ENCODE results near the gene DCBLD1.
"Not testable (repeated sequence)": the region's sequence is repeated elsewhere in the genome, so short reads cannot be mapped to it uniquely, and the experiment has no call there.

DCBLD1 gene

DNA sequence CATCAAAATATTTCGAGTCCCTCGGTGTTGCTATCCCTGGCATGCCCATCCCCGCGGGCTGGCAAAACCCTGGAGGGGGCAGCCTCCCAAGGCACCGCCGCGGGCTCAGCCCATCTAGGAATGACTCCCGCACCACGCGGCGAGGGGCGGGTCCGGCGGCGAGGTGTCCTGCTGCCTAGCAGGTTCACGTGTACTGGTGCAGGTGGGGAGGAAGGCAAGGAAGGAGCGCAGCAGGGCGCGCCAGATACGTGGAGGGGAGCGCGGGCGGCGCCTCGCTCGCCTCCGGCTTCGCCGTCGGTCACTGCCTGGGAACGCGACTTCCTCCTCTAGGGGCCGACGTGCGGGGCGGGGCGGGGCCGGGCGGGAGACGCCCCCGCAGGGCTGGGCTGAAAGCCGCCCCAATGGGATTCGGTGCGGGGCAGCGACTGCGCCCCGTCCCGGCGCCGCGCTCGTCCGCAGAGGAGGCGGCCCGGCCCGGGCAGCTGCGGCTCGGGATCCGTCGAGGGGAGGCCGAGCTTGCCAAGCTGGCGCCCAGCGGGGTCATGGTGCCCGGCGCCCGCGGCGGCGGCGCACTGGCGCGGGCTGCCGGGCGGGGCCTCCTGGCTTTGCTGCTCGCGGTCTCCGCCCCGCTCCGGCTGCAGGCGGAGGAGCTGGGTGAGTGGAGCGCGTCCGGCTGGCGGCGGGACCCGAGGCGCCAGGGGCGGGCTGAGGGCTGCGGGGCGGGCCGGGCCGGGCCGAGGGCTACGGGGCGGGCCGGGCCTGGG is at the start of gene DCBLD1:
TSS of gene DCBLD1 (plus strand) at position 435 of the 764 bp plus-strand sequence. CDS start at position 543, 108 bp downstream.
- DNase-seq (ENCODE audit: low read depth in 2 of 3, low spot score in 2 of 3), result peak; percentile 4 to 35 (median 24)

- no peak for DNase-seq (ENCODE audit: low read depth in 2 of 3, low spot score in 2 of 3)
Observed at GRCh38 chr6:117440706-117441525, 41.6 kb upstream of the DCBLD1 start.

DNA sequence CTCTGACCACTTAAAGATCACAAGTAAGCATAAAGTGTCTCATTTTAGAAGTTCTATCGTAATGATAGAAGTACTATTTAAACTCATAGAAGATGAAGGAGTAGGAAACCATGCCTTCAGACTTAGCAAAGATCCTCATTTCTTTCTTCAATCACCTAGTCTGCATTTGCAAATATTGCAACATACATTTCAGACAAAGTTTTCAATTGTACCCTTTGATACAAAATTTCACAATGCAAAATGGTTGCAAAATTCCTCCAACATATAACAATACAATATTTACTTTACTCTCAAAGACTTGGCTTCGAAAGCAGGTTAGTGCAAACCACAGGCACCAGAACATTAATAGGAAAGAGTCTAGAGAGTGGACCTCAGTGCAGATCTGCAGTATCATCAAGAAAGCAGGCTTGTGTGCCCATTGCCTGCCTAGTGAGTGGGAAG is 40.6 kb upstream of the DCBLD1 start:
- DNase-seq (ENCODE audit: low read depth in 2 of 3, low spot score in 2 of 3), result no peak

- DNase-seq (ENCODE audit: low read depth in 2 of 3, low spot score in 2 of 3), result not testable (repeated sequence)
Observed at GRCh38 chr6:117442313-117442712, 40.2 kb upstream of the DCBLD1 start.

- no peak for DNase-seq (ENCODE audit: low read depth in 2 of 3, low spot score in 2 of 3)
Observed at GRCh38 chr6:117444600-117444999, 37.9 kb upstream of the DCBLD1 start.

DNA sequence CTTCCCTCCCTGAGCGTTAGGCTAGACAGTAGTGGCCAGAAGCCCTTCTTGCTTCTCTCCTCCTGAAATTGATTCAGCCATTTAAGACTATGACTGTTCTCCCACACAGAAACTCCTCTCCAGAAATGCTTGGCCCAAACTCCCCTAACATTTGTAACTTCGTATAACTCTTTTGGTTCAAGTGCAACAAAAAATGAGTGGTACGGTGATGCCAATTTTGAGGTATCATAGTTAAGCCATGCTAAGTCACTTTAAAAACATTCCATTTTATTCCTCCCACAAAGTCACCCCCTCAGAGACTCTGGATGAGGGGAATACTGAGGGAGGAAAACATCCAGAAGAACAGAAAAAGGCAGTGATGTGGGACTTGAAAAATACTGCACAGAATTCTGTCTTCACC is 35.6 kb upstream of the DCBLD1 start:
- no peak for DNase-seq (ENCODE audit: low read depth in 2 of 3, low spot score in 2 of 3)

DNA sequence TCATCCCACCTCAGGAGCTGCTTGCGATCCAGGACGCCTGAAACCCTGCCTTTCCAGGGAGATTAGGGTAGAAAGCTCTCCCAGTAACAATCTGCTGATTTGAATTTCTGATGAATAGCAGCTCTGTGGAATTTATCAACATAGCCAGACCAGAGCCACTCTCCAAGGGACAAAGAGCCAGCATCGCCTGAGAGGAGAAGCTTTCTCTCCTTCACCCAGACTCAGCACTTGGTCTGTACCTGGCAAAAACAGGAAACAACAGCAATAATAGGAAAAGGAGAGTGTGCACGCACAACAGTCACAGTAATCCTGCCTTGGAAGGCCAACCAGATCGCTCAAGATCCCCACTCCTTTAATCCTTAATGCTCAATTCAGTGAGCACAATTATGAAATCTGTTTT is 34.5 kb upstream of the DCBLD1 start:
- DNase-seq (ENCODE audit: low read depth in 2 of 3, low spot score in 2 of 3), result no peak

DNA sequence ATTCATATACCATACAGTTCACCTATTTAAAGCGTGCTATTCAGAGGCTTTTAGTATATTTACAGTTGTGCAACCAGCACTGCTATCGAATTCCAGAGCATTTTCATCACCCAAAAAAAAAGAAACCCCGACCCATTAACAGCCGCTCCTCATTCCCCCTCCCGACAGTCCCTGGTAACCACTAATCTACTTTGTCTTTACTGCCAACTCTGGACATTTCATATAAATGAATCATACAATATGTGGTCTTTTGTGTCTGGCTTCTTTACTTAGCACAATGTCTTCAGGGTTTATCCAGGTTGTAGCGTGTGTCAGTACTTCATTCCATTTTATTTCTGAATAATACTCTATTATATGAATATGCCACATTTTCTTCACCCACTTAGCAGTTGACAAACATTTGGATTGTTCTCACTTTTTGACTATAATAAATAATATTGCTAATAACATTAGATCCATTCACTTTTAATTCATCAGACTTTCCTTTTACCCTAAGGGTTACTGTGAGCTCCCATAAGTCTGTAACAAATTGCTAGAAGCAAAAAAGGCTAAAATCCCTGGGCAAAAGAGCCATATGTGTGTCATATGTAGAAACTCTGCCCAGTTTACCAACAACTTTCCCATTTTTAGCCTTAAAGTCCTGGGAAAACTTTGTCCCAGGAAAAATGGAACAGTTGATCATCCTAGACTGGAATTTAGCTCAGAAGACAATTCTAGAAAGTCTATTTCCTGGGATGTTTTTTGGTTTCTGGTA is 33.6 kb upstream of the DCBLD1 start:
- no peak for DNase-seq (ENCODE audit: low read depth in 2 of 3, low spot score in 2 of 3)

DNA sequence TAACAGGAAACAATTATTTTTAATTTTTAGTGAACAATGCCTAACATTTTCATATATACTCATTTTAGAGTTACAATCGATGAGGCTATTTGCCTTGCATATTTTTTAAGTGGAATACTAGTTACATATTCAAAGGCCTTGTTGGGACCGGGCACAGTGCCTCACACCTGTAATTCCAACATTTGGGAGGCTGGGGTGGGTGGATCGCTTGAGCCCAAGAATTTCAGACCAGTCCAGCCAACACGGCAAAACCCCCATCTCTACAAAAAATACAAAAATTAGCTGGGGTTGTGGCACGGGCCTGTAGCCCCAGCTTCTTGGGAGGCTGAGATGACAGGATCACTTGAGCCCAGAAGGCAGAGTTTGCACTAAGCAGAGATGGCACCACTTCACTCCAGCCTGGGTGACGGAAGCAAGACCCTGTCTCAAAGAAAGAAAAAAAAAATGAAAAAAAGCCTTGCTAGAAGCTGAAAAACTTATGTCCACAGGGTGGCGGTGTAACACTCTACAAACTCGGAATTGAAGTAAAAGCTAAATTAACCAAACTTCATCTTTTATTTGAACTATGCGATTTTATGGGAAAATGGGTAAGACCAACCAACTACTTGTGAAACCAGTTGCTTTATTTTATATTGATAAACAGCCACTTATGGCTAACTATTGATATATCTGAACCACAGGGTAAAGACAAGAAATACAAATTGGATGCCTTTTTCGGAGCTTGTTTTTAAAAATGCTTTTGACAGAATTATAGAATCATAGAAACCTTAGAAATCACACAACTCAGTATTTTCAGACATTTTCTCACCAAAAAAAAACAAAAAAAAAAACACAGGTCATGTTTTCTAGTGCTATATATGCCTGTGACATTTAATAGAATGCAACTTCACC is 32.7 kb upstream of the DCBLD1 start:
- peak in 1 of 3 experiments; percentile 7 for DNase-seq (ENCODE audit: low read depth in 2 of 3, low spot score in 2 of 3)

- DNase-seq (ENCODE audit: low read depth in 2 of 3, low spot score in 2 of 3), result no peak
Observed at GRCh38 chr6:117451671-117452070, 30.8 kb upstream of the DCBLD1 start.

- no peak for DNase-seq (ENCODE audit: low read depth in 2 of 3, low spot score in 2 of 3)
Observed at GRCh38 chr6:117456250-117456649, 26.2 kb upstream of the DCBLD1 start.

DNA sequence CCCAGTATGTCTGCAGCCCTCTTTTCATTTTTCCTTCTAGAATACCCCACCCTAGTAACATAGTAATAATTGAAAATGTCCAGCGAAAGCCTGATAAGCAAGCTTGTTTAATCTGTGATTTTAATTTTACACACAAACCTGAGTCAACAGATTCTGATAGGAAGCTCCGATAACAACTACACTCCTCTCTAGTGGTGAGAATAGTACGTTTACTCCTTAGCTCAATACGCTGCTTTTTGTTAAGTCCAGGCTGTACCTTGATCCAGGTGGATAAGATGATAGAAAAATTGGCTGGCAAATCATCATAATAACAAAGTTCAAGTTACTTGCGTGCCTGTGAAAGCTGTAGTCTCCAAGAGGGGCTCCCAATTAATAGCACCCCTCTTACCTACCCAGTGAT is 25.5 kb upstream of the DCBLD1 start:
- DNase-seq (ENCODE audit: low read depth in 2 of 3, low spot score in 2 of 3), result no peak

DNA sequence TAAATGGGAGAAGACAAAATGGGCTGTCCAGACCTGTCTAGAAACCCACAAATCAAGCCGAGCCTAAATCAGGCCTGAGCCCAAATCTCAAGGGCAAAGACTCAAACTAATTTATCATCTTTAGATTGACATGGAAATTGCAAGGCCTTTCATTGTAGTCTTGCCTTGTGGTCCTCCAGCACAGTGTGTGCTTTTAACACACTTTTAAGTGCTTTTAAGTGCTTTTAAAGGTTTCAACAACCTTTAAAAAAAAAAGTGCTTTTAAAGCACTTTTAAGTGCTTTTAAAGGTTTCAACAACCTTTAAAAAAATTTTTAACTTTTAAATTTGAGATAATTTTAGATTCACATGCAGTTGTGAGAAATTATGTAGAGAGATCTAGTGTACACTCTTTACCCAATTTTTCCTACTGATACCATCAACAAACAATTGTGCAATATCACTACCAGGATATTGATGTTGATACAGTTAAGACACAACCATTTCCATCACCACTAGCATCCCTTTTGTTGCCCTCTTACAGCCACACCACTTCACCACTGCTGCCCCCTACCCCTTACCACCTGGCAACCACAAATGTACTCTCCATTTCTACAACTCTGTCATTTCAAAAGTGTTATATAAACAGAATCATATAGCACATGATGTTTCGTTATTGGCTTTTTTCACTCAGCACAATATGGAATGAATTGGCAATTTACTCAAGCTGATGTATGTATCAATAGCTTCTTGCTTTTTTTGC is 23.1 kb upstream of the DCBLD1 start:
- DNase-seq (ENCODE audit: low read depth in 2 of 3, low spot score in 2 of 3), result no peak

DNA sequence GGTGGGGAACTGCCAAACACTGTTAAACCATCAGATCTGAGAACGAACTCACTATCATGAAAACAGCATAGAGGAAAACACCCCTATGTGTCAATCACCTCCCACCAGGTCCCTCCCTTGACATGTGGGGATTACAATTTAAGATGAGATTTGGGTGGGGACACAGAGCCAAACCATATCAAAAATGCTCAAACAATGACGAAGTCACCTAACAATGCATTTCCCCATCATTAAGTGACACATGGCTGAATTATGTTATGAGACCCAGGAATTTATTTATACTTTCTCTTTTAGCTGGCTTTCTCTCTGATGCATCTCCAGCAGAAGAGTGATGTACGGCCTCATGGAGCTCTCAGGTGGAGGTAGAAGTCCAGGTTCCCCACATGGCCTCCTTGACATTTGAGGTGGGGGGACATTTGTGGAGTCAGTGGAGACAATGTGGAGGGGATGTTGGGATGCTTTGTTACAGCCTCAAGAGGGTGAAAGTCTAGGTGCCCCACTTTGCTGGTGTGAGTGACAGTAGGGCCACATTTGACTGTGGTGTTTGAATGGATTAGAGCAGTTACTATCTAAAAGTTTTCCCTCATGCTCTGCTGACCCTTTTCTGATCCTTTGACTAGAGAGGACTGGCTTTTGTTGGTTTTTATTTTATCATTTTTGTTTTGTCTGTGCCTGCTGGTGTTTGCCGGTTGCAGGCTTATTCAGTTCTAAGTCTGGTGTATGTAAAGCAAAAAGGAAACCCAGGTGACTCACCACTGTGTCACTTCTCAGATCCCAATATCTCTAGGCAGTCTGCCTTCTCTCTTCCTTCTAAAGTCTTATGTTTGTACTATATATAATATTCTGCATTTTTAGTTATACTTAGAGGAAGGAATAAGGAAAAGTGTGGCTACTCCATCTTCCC is 18.5 kb upstream of the DCBLD1 start:
- no peak for DNase-seq (ENCODE audit: low read depth in 2 of 3, low spot score in 2 of 3)

- DNase-seq (ENCODE audit: low read depth in 2 of 3, low spot score in 2 of 3), result no peak
Observed at GRCh38 chr6:117464700-117465099, 17.8 kb upstream of the DCBLD1 start.

DNA sequence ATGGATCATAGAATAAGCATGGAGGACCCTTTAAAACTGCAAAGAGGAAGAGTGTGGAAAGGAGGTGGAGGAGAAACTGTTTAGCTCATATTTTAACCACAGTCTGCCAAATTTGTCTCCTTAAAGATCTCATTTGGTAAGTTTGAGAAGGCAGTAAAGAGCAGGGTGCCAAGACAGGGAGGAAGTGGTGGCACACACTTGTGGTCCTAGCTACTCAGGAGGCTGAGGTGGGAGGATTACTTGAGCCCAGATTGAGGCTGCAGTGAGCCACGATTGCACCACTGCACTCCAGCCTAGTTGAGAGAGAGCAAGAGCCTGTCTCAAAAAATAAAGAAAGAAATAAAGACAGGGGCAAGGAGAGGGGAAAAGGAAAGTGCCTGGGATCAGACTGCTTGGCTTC is 16.8 kb upstream of the DCBLD1 start:
- no peak for DNase-seq (ENCODE audit: low read depth in 2 of 3, low spot score in 2 of 3)

DNA sequence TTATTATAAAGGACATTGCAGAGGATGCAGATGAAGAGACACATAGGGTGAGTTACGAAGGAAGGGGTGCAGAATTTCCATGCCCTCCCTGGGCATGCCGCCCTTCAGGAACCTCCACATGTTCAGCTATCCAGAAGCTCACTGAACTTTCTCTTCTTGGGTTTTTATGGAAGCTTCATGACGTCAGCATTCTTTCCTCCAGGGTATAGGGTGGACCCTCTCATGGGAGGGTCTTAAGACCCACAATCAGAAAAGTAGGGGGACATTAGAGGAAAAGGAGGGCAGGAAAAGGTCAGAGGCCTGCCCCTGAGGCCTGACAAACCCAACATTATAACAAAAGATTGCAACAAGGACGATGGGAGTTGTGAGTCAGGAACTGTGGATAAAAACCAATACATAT is 14.6 kb upstream of the DCBLD1 start:
- DNase-seq (ENCODE audit: low read depth in 2 of 3, low spot score in 2 of 3), result no peak

DNA sequence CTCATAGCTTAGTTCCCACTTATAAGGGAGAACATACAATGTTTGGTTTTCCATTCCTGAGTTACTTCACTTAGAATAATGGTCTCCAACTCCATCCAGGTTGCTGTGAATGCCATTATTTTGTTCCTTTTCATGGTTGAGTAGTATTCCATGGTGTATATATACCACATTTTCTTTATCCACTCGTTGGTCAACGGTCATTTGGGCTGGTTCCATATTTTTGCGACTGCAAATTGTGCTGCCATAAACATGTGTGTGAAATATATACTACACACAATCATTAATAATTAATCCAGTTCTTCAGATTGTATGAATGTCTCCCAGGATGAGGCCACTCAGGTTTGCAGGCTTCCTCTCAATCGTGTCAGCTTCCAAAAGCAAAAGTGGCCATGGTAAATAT is 13.9 kb upstream of the DCBLD1 start:
- DNase-seq (ENCODE audit: low read depth in 2 of 3, low spot score in 2 of 3), result not testable (repeated sequence)

- no peak for DNase-seq (ENCODE audit: low read depth in 2 of 3, low spot score in 2 of 3)
Observed at GRCh38 chr6:117469356-117469755, 13.1 kb upstream of the DCBLD1 start.

Data from activated CD8-positive, alpha-beta memory T cell treated with anti-CD3 and anti-CD28 coated beads for 48 hours (primary cell).